ENCODE data around the gene ASB8.
"Not testable (repeated sequence)": the region's sequence is repeated elsewhere in the genome, so short reads cannot be mapped to it uniquely, and the experiment has no call there.

ASB8 gene

DNA sequence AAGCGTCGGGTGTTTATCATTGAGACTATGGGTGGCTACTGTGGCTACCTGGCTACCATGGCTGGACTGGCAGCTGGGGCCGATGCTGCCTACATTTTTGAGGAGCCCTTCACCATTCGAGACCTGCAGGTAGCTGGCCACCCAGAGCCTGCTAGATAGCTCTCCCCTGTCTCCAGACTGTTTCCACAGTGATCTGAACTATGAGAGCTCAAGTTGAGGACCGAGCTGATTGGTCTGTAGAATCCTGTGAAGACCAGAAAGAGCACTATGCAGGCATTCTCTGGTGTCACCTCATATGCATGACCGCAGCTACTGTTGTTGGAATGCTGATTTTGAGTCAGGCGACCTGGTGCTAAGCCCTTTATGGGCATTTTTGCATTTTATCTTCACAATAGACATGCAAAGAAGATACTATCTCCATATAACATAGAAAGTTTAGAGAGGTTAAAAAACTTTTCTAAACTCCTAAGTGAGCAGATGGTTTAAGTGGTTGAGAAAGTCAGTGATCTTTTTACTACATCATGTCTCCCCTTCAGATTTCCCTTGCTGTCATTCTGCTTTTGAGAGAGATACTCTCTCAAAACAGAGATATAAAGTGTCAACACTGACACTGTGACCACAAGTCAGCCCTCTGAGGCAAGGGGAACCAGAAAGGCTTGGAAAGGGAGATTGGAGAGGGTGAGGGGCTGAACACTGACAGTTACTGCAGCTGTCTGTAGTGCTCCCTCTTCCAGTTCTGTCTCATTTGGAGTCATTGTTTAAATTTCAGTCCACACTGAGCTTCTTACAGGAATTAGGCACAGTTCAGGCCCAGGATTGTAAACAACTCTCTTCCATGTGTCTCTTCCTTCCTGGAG lies 14.3 kb downstream of the ASB8 start:
- DNase-seq: no peak

DNA sequence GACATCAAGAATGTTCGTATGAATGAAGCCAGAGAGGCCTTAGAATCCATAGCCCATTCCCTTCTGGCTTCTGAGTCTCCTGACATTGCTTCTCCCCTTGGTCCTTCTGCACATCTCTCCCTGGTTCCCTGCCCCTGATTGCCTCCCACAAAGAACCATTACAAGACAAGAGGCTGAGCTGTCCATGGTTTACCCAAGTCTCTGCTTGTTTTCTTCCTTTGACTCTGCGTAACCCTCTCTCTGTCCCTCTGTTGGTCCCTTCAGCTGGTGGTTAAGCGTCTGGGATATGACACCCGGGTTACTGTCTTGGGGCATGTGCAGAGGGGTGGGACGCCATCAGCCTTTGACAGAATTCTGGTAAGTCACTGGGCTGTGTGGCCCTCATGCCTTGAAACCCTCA lies 22.3 kb downstream of the ASB8 start:
- DNase-seq: no peak

DNA sequence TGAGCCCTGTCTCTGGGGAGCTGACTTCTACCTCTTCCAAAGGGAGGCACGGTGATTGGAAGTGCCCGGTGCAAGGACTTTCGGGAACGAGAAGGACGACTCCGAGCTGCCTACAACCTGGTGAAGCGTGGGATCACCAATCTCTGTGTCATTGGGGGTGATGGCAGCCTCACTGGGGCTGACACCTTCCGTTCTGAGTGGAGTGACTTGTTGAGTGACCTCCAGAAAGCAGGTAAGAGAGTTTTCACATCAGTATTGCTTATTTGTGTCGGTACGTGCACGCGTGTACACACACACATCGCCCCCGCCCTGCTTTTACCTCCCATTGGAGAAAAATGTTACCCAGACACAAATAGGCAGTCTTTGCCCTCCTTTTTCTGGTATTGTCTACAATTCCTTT lies 24.5 kb downstream of the ASB8 start:
- DNase-seq: no peak

DNA sequence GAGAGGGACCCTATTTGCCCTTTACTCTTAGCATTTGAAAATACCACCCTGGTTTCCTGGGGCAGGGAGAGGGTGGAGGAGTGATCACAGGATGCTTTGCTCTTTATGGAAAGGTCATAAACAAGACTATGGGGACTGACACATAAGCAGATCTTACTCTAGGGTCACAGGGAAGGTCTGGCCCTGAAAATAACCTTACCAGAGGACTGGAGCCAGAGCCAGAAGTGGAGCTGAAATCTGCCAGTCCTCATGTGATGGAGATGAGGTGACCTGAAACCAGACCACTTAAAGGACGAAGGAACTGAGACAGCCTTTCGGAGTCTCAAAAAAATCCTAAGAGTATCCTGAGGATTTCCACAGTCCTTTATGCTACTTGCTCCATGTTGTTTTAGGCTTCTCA lies 25.8 kb downstream of the ASB8 start:
- no peak for DNase-seq

DNA sequence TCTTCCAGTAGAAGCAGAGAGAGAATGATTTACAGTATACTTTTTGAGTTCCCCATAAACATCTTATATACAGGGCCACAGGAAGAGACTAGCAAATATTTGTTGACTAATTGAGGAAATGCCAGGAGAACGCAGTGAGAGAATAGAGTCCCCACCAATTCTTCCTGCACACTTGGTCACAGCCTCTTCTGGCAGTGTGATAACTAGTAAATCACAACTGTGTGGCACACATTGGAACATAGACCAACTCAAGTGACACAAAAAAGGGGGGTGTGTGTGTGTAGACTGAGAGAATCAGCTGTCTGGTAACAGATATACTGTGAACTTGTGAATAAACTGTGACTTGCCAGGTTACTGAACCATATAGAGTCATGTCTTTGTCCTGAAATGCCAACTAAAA lies 27.9 kb downstream of the ASB8 start:
- no peak for DNase-seq

DNA sequence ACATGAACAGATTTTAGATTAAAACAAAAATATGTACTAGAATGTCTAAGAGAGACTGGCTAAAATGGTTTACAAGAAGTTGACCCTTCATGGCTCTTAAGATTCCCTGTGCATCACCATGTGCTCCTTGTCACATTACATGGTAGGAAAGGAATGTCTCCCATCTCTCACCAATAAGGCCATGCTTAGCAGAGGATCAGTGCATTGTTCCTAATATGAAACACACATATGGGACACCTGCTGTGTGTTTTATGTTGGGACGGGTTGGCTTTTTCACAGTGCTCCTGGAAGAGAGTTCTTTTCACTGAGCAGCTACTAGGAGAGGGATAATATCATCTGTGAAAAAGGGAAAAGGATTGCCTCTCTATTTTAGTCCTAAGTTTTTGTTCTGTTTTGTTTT lies 28.5 kb downstream of the ASB8 start:
- DNase-seq: no peak

DNA sequence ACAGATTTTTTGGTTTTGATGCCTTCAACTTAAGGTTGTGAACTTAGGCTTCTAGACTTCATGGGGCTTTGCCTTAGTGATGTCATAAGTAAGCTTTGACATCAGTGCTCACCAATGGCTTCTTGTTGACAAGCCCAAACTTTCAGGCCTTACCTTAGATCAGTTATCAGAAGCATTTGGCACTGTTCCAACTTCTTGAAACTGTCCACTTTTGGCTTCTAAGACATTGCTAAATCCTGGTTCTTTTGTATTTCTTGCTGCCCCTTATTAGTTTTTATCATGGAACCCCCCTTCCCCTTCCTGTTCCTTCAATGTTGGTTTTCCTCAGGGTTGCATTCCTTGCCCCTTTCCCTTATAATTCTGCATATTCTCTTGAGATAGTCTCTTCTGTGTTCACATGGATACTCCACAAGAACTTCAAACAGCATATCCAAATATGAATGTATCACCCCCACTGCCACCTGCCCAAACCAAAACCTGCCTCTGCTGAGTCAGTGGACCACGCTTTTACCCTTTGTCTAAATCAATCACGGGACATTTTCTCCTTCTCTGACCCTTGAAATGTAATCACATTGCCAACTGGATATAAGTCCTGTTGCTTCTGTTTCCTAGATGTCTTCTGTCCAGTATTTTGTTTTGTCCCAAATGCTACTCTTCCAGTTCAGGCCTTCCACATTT lies 30.2 kb downstream of the ASB8 start:
- DNase-seq: no peak

DNA sequence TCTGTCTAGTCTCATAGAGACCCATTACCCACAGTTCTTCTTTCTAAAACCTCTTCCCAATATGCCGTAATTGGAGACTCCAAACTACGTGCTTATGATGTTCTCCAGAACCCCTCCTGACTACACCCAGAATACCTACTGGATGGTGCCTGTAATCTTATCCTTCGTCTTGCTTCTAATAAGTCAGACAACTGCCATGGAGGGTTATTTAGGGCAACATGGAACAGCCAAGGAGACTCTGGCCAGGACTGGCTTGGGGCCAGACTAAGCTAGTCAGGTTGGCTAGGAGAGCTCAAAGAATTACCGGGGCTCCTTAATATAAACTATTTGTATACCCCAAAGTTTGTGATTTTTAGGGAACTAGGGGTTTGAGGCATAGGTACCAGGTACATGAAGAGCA lies 31.3 kb downstream of the ASB8 start:
- no peak for DNase-seq

DNA sequence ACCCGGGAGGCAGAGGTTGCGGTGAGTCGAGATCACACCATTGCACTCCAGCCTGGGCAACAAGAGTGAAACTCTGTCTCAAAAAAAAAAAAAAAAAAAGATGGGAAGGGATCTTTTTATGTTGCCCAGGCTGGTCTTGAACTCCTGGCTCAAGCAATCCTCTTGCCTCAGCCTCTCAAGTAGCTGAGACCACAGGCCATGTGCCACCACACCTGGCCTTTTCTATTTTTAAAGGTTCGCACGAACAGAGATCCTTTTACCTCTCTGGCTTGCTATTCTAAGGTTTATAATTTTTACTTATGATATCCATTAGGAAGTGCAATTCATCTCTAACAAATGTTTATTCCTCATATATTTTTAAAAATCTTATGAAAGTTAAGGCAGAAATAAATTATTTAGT lies 31.8 kb downstream of the ASB8 start:
- not testable (repeated sequence) for DNase-seq

DNA sequence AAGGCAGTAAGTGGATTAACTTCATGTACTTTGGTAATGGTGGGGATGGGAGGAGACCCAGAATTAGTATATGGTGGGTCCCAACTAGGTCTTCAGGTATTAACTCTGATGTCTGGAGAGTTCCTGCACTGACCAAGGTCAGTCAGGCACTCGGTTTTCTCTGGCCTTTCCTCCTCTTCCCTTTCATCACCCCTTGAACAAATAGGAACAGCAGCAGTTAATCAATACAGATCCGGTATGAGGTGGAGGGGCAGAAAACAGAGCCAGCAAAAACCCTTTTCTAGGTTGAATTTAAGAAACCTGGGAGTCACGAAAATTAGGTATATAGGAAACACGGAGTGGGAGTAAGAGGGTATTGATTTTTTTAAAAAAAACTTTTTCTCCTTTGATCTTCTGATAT lies 34.1 kb downstream of the ASB8 start:
- no peak for DNase-seq

DNA sequence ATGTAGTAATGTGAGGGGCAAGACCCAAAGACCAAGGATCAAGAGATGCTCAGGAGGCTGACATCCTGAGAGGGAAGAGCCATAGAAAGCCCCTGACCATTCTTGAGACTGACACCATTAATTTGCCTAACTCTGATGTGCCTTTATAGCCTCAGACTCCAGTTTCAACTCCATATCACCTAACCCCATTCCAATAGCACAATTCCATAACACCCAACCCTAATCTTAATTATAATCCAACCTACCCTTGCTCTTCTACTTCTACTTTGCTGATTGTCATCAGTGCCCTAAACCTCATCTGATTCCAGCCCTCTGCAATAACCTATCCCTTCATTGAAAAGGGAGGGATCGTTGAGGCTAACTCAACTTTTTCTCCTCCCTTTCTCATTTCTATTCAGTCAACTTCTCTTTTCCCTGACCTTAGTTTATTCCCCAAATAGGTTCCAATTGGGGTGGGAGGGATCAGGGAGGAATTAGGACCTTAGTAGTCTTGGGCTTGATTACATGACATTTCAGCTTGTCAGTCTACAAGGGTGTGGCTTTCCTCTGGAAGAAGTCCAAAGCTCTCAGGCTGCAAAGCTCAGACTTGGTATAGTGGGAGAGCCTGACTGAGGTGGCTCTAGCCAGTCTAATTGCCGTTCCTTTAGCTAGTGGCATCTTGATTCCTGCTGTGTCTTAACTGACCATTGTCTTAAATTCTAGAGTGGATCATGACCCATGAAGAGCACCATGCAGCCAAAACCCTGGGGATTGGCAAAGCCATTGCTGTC lies 35.1 kb downstream of the ASB8 start:
- DNase-seq: no peak

DNA sequence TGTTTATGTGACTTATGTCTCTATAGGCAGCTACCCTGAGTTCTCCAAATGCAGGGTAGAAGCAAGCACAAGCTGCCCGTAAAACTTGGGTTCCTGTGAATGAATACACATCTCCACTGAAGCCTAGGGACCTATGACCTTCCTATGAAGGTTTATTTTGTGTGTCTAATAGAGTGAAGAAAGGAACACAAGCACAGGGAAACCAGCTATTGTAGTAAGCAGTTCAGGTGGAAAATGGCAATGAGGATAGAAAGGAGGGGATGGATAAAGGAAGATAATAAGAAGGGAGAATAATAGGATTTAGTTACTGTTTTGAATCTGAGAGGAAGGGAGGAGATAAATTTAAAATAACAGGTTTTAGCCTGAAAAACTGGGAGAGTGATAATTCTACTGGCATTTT lies 35.8 kb downstream of the ASB8 start:
- no peak for DNase-seq

DNA sequence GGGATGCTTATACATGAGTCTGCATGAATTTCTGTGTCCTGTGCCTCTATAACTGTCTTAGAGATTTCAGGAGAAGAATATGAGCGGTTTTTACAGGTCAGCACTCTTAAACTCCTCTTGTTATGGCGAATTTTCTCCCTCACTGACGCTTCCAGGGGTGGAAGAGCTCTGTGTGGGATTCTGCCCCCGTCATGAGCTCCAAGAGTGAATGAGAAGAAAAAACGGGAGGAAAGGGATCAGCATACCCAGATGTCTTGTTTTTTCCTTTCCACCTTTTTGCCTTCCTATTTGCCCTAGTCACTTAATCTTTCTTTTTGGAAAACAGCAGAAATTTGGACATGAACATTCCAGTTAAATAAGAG lies 37.5 kb downstream of the ASB8 start:
- DNase-seq: no peak

DNA sequence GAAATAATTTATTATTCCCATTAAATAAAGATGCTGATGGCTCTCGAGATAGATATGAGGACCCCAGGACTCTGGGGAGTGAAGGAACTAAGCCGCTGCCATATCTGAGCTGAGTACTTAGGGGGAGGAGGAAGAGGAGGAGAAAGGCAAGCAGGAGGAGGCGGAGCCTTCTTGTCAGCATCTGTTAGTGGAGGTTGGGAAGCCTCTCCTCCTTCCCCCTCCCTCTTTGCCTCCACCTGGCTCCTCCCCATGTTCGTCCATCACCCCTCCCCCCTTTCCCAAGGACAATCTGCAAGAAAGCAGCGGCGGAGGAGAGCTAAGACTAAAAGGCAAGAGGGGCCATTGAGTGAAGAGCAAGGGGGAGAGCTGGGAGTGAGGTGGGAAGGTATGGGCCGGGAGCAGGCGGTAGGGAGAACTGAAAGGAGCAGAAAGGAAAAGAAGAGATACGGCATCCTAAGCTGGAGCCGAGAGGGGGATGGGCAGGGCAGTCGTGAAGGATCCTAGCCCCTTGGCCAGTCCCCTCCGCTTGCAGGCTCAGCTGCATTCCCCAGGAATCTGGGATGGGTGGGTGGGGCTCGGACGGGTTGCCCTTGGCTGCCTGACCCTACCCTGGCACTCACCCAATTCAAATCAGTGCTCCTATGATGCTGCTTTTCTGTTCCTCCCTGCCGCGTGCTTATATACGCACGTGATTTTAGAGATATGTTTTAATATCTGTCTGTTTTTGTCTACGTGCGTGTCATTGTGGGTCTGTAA lies 38.1 kb downstream of the ASB8 start, which contains the start of gene PFKM:
Gene PFKM, plus strand, starts transcription at position 287 of the 756 bp plus-strand sequence. CDS start 3,411 bp downstream, outside the sequence.
- peak; percentile 87 for DNase-seq

DNA sequence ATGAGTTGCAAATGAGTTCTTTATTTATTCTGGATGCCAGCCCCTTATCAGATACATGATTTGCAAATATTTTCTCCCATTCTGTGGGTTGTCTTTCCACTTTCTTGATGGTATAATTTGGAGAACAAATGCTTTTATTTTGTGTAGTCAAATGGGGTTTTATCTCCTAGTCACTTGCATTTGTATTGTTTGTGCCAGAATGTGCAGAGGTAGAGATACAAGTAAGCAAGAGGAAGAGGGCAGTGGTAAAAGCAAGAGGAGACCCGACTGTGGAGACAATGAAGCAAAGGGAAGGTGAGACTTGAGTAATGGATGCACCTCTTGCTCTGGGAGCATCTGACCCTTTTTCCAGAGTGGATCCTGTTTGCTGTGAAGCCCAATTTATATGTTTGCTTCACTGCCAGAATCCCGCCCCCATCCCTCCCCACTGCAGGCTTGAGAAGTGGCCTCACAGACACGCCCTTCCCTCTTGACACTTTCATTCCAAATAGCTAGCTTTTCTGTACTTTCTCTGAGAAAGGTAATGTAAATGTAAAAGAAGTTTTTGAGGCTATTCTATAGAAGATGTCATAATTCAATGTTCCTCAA lies 38.9 kb downstream of the ASB8 start:
- no peak for DNase-seq

DNA sequence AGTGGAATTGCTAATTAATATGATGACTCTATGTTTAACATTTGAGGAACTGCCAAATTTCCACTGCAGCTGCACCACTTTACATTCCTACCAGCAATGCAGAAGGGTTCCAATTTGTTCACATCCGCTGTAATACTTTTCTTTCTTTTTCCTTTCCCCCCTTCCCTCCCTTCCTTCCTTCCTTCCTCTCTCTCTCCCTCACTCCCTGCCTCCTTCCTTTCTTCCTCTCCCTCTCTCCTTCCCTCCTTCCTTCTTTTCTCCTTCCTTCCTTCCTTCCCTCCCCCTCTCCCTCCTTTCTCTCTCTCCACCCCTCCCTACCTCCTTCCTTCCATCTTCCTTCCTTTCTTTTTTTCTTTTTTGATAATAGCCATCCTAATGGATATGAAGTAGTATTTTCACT lies 41.4 kb downstream of the ASB8 start:
- DNase-seq: no peak

DNA sequence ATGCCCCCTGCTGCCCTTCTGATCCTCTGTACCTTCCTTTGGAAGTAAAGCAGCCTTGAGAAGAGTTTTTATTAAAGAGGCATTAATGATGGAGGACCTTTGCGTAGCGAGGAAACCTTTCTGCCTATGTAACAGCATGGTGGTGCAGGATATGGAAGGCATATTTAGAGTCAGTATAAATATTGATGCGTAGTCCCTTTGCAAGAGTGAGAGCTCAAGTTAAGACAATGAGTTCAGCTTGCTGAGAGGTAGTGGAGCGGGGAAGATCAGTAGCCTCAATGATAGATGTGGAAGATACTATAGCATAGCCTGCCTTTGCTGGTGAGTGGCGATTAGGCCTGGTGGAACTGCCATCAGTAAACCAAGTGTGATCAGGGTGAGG lies 46.0 kb downstream of the ASB8 start:
- DNase-seq: not testable (repeated sequence)

DNA sequence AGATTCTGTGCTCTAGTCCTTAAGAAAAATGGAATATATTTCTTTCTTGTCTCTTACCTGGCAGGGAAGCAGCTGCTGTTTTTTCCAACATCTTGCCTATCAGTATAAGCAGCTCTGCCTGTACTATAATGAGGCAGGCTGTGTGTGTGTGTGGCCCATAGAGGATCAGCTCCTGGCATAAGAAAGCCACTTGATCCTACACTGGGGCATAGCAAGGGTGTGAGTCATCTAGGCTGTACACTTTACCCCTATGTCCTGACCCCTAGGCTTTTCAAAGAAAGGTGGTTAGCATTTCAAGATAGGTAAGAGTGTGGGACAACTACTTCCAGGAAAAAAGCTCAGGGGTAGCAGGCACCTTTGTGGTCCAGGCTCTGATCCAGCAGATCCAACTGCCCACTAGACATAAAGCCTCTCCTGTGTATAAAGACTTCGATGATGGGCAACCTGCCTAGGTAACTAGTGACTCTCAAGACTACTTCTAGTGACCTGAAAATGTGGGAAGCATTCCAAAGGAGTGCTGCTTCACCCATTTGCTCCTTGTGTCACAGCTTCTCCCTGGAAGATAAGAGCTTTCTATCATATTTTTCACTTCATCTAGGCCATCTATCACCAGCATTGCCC lies 46.5 kb downstream of the ASB8 start:
- DNase-seq: no peak

DNA sequence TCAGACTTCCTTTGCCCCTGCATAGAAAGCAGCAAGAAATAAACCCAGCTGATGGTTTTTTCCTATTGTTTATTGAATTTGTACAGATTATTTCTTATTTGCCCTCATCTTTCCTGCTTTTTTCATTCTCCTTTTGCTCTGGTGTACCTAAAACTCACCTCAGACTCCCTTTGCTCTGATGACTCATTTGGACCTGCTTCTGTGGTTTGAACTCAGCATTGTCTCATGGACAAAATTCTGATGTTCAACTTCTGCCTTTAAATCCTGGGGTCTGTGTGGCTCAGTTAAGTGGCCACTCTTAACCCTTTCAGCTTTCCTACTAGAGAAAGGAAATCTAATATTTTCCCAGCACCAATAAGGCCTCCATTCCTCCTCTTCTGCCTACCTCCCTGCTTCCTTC lies 47.9 kb downstream of the ASB8 start:
- DNase-seq: no peak

DNA sequence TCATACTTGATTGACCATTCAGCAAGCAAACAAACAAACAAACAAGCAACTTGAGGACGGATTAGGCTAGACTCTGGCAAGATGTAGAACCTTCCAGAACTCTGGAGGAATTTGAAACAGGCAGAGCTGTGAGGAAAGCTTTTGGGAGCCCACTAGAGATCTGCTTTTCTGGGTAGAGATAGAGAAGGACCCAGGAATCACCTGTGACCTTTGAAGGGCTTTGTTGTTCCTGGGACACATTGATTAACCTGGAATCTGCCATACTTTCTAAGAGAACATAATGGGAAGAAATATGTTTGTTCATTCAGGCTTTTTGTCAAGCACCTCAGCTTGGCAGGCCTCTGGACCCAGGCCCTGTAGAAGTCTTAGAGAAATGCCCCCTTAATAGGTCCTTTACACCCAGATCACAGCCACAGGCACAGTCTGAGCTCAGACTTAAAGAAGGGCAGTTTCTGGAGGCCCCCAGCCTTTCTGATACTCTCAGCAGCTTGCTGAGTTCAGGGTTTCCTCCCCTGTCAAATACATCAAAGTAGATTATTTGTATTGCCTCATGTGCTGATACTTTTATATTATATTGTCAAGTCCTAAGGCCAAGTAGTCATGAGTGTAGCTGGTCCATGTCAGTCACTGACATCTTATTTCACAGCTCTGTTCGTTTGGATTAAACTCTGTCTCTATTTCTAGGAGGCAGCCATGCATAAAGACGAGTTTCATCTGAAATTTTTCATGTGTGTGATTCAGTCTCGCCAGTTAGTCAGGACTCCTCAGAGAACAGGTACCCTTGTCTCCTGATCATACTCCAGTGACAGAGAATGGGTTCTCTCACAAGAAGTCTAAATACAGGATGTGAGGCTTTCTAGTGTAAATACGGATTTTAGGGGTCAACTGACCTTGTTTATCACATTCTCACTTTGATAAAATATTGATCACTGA lies 50.4 kb downstream of the ASB8 start:
- DNase-seq: peak; percentile 9
